ENCODE data around the gene IPCEF1. TPM values are rescaled to one million over a fixed set of nuclear protein-coding genes. Genes with fewer than 3 reads are reported as not detected.
A peak's percentile ranks its signal among the peaks of the same experiment; 100 is the strongest.

IPCEF1 gene
- polyA plus RNA-seq, 2 of the 4 experiments (the other 2 are of a cell fraction) = 0.01 TPM; not detected in 1

- ATAC-seq = no peak
- DNase-seq (ENCODE audit: low read depth in 1 of 2, low spot score in 1 of 2) = no peak
Measured at GRCh38 chr6:154112181-154112809, 244.3 kb downstream of the IPCEF1 start.

GRCh38 chr6:154111025-154111424 is 245.6 kb downstream of the IPCEF1 start:
- POLR2A ChIA-PET = no interaction called here
- Histone ChIP-seq H3K4me3 (no peak overlapping the region), H3K27ac (no peak overlapping the region), H3K9me3 (no peaks in the 10 kb centered on the region), H3K4me1 (no peaks in the 10 kb centered on the region), H3K4me2 (no peak overlapping the region)
- ATAC-seq (no peak), DNase-seq (ENCODE audit: low read depth in 1 of 2, low spot score in 1 of 2) (no peak), FAIRE-seq (no peak)
- 9% methylated on average over 1 of the region's 1 CpG for WGBS (ENCODE audit: missing lambda C conversion rate)
- TF ChIP-seq FOSL2 (IDR thresholded peaks at IDR 0.05) (no peak), FOSL2 (CRISPR knock-in tag; IDR thresholded peaks at IDR 0.05) (0 out of 2 replicates have a peak, but pooled peaks have one; percentile 4), TP53 (CRISPR knock-in tag; IDR thresholded peaks at IDR 0.05) (no peak), RNF2 (IDR thresholded peaks at IDR 0.05; ENCODE audit: borderline replicate concordance, low read depth) (no peak), EHMT2 (IDR thresholded peaks at IDR 0.05; ENCODE audit: low read depth) (no peak), REST (IDR thresholded peaks at IDR 0.05) (no peak)
- CTCF ChIA-PET = interaction anchor here (0.6 kb wide), 1 partner anchor 398 kb away, joined by 4 read pairs; no protein-coding TSS in a partner anchor

More at GRCh38 chr6:154112181-154112809, 244.3 kb downstream of the IPCEF1 start:
- no peaks in the 10 kb centered on the region for H3K4me1 ChIP-seq
- H3K4me2 ChIP-seq = no peak overlapping the region
- no peak overlapping the region for H3K27ac ChIP-seq
- POLR2A ChIA-PET = no interaction called here
- H3K9me3 ChIP-seq = no peaks in the 10 kb centered on the region
- FAIRE-seq = no peak
- CTCF ChIA-PET = interaction anchor here (1.4 kb wide), 1 partner anchor 10 kb away, joined by 3 read pairs; no protein-coding TSS in a partner anchor
- no peak overlapping the region for H3K4me3 ChIP-seq
- WGBS (ENCODE audit: missing lambda C conversion rate) = 28% methylated on average over 2 of the region's 2 CpGs
- TF ChIP-seq BCL3 (IDR thresholded peaks at IDR 0.05) = no peak
- TF ChIP-seq NPAS2 (CRISPR knock-in tag; IDR thresholded peaks at IDR 0.05; ENCODE audit: borderline replicate concordance) = no peak
- TF ChIP-seq RAD21 (conservative IDR thresholded peaks at IDR 0.05 in 1 of 2, IDR thresholded peaks at IDR 0.05 in 1 of 2) = no peak
- no peak for TF ChIP-seq HDAC2 (IDR thresholded peaks at IDR 0.05)
- TF ChIP-seq REST (IDR thresholded peaks at IDR 0.05) = no peak
- no peak for TF ChIP-seq RNF2 (IDR thresholded peaks at IDR 0.05; ENCODE audit: borderline replicate concordance, low read depth)
- TF ChIP-seq HOXB5 (CRISPR knock-in tag; IDR thresholded peaks at IDR 0.05) = no peak
- TF ChIP-seq RFX5 (IDR thresholded peaks at IDR 0.05) = no peak
- no peak for TF ChIP-seq EHMT2 (IDR thresholded peaks at IDR 0.05; ENCODE audit: low read depth)

- ATAC-seq (no peak), DNase-seq (ENCODE audit: low read depth in 1 of 2, low spot score in 1 of 2) (no peak), FAIRE-seq (no peak)
- Histone ChIP-seq H3K4me3 (no peak overlapping the region), H3K27ac (no peak overlapping the region), H3K9me3 (no peaks in the 10 kb centered on the region), H3K4me1 (no peaks in the 10 kb centered on the region), H3K4me2 (no peak overlapping the region)
- CTCF ChIA-PET = no interaction called here
- WGBS (ENCODE audit: missing lambda C conversion rate) = 32% methylated on average over 2 of the region's 2 CpGs
- TF ChIP-seq TFCP2L1 (CRISPR knock-in tag; IDR thresholded peaks at IDR 0.05) (no peak), TP53 (CRISPR knock-in tag; IDR thresholded peaks at IDR 0.05) (no peak), FOSB (CRISPR knock-in tag; IDR thresholded peaks at IDR 0.05) (no peak), NFE2L2 (conservative IDR thresholded peaks at IDR 0.05; ENCODE audit: low read length) (no peak), BHLHE40 (IDR thresholded peaks at IDR 0.05; ENCODE audit: low read depth, low read length) (no peak), ESRRA (IDR thresholded peaks at IDR 0.05; ENCODE audit: borderline replicate concordance, low read length) (no peak), NPAS2 (CRISPR knock-in tag; IDR thresholded peaks at IDR 0.05; ENCODE audit: borderline replicate concordance) (no peak), ZSCAN20 (CRISPR knock-in tag; IDR thresholded peaks at IDR 0.05) (no peak), ATOH8 (CRISPR knock-in tag; IDR thresholded peaks at IDR 0.05; ENCODE audit: low read depth) (no peak), KDM1A (IDR thresholded peaks at IDR 0.05; ENCODE audit: low read depth) (no peak), RNF2 (IDR thresholded peaks at IDR 0.05; ENCODE audit: borderline replicate concordance, low read depth) (no peak), EHMT2 (IDR thresholded peaks at IDR 0.05; ENCODE audit: low read depth) (no peak), RFX5 (IDR thresholded peaks at IDR 0.05) (no peak), MYC (IDR thresholded peaks at IDR 0.05; ENCODE audit: borderline replicate concordance, low read length) (no peak), CEBPB (IDR thresholded peaks at IDR 0.05) (no peak)
- POLR2A ChIA-PET = no interaction called here
Measured at GRCh38 chr6:154106251-154106650, 250.4 kb downstream of the IPCEF1 start.
